Stimulated activated CD4-positive, alpha-beta T cell treated with anti-CD3 and anti-CD28 coated beads, TNF-alpha, amount 100 ng/mL, for 1 hour (primary cell): ENCODE measurements around the gene DALRD3.

ENCODE experiments used
- DNase-seq, 3 donors: peaks; one replicate each; pipeline ENCODE4 v3.0.0-alpha.2; 2020; ENCODE audit warnings: low read depth in 3 of 3, low spot score in 1 of 3

Gene DALRD3

GRCh38 chr3:49006408-49007067 is 11.8 kb downstream of the DALRD3 start:
- no peak for DNase-seq

GRCh38 chr3:49005998-49006397 is 12.4 kb downstream of the DALRD3 start:
- DNase-seq, result no peak

- DNase-seq, result no peak
Observed at GRCh38 chr3:49005303-49005680, 13.1 kb downstream of the DALRD3 start.

- no peak for DNase-seq
Observed at GRCh38 chr3:49004352-49005302, 13.8 kb downstream of the DALRD3 start.

- DNase-seq, result no peak
Observed at GRCh38 chr3:49001155-49001554, 17.2 kb downstream of the DALRD3 start.

GRCh38 chr3:48999085-48999858 is 19.1 kb downstream of the DALRD3 start:
- no peak for DNase-seq

- no peak for DNase-seq
Observed at GRCh38 chr3:48997714-48998637, 20.4 kb downstream of the DALRD3 start.

GRCh38 chr3:48997102-48997635 is 21.2 kb downstream of the DALRD3 start:
- no peak for DNase-seq

GRCh38 chr3:48996640-48997039 is 21.7 kb downstream of the DALRD3 start:
- DNase-seq, result no peak

GRCh38 chr3:48993834-48994233 is 24.5 kb downstream of the DALRD3 start:
- no peak for DNase-seq

- no peak for DNase-seq
Observed at GRCh38 chr3:48991851-48992545, 26.4 kb downstream of the DALRD3 start.

- DNase-seq, result peak in 1 of 3 donors; percentile 16
Observed at GRCh38 chr3:48990636-48991469, 27.5 kb downstream of the DALRD3 start.

- DNase-seq, result peak; percentile 35 to 70 (median 52)
Observed at GRCh38 chr3:48989796-48990635, 28.4 kb downstream of the DALRD3 start, which contains the start of gene P4HTM. Gene P4HTM (plus strand): TSS chr3:48990241. CDS start chr3:48990257, 16 bp downstream.

- DNase-seq, result no peak
Observed at GRCh38 chr3:48989126-48989795, 29.1 kb downstream of the DALRD3 start.

- DNase-seq, result no peak
Observed at GRCh38 chr3:48985831-48986376, 32.5 kb downstream of the DALRD3 start.

GRCh38 chr3:48984663-48985062 is 33.7 kb downstream of the DALRD3 start:
- no peak for DNase-seq

GRCh38 chr3:48983096-48983495 is 35.3 kb downstream of the DALRD3 start:
- no peak for DNase-seq
